ENCODE measurements around the gene PRTN3.
A peak's percentile ranks its signal among the peaks of the same experiment; 100 is the strongest.
"Not testable (repeated sequence)": the region's sequence is repeated elsewhere in the genome, so short reads cannot be mapped to it uniquely, and the experiment has no call there.

PRTN3 gene

GRCh38 chr19:849195-849594 lies 8.4 kb downstream of the PRTN3 start:
- DNase-seq, result not testable (repeated sequence)

DNA sequence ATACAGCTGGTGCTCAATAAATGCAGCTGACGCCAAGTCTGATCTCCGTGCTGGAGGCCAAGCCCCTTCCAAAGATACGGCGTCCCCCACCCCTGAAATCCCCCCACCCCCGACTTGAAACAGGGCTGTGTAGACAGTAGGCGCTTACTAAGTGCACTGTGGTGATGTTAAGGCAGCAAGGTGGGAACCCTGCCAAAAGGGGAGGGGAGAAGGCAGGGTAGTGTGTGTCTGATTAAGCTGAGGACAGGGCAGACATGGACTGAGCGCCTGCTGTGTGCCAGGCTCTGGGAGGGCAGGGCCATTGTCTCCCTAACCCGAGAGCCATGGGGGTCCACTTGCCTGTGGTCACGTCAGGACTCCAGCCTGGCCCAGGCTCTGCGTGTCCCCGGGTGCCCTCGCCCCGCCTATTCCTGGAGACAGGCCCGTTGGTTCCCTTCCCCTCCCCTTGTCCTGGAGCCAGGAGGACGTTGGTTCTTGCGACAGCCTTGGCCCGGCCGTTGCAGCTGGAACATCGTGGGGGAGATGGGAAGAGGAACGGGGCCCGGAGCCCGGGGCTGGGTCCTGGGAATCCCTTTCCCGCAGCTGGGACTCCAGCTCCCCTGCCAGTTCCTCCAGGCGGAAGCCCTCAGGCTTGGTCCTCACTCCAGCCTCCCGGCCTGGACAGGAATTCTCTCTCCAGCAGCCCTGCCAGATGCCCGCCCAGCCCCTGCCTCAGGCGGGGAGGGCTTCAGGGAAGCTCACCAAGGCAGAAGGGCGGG lies 9.6 kb downstream of the PRTN3 start:
- DNase-seq, result peak; percentile 49 to 66

DNA sequence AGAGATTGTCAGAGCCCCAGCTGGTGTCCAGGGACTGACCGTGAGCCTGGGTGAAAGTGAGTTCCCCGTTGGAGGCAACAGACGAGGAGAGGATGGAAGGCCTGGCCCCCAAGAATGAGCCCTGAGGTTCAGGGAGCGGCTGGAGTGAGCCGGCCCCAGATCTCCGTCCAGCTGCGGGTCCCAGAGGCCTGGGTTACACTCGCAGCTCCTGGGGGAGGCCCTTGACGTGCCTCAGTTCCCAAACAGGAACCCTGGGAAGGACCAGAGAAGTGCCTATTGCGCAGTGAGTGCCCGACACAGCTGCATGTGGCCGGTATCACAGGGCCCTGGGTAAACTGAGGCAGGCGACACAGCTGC lies 10.2 kb downstream of the PRTN3 start:
- DNase-seq, result no peak

DNA sequence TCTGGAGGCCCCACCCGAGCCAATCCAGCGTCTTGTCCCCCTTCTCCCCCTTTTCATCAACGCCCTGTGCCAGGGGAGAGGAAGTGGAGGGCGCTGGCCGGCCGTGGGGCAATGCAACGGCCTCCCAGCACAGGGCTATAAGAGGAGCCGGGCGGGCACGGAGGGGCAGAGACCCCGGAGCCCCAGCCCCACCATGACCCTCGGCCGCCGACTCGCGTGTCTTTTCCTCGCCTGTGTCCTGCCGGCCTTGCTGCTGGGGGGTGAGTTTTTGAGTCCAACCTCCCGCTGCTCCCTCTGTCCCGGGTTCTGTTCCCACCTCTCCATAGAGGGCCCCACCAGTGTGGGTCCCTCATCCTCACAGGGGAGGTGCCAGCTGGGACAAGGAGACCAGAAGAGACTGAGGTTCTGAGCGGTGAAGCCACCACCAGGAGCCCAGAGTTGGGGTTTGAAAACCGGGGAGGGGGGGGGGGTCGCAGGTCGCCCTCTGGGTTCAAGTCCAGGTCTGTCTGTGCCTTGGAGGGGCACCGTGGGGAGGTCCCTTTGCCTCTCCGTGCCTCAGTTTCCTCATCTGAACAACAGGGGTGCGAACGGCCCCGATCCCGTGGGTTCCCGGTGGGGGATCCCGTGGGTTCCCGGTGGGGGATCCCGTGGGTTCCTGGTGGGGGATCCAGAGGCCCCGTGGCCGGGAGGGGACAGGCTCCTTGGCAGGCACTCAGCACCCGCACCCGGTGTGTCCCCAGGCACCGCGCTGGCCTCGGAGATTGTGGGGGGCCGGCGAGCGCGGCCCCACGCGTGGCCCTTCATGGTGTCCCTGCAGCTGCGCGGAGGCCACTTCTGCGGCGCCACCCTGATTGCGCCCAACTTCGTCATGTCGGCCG lies 11.6 kb downstream of the PRTN3 start, which contains the start of gene ELANE:
ELANE (plus strand) TSS at position 168 of the 878 bp plus-strand sequence; CDS start at position 194, 26 bp downstream.
- no peak for DNase-seq

GRCh38 chr19:853014-853585 lies 12.3 kb downstream of the PRTN3 start:
- no peak for DNase-seq

- DNase-seq, result not testable (repeated sequence)
Observed at GRCh38 chr19:853614-854220, 12.9 kb downstream of the PRTN3 start.

DNA sequence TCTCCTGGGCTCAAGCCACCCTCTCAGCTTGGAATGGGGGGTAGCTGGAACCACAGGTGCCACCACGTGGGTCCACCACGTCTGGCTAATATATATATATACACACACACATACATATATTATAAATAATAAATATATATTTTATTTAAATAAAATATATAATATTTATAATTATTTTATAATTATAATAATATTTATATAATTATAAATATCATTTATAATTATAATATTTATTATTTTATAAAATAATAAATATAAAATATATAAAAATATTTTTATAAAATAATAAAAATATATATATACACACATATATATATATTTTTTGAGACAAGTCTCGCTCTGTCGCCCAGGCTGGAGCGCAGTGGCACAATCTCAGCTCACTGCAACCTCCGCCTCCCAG lies 13.8 kb downstream of the PRTN3 start:
- DNase-seq, result no peak

- no peak for DNase-seq
Observed at GRCh38 chr19:855142-855541, 14.3 kb downstream of the PRTN3 start.

GRCh38 chr19:855566-856120 lies 14.8 kb downstream of the PRTN3 start:
- no peak for DNase-seq

- DNase-seq, result no peak
Observed at GRCh38 chr19:858284-858683, 17.5 kb downstream of the PRTN3 start.

- no peak for DNase-seq
Observed at GRCh38 chr19:858868-859843, 18.4 kb downstream of the PRTN3 start, which contains the start of gene CFD. CFD (plus strand) TSS chr19:859664; CDS start chr19:859690, 26 bp downstream.

DNA sequence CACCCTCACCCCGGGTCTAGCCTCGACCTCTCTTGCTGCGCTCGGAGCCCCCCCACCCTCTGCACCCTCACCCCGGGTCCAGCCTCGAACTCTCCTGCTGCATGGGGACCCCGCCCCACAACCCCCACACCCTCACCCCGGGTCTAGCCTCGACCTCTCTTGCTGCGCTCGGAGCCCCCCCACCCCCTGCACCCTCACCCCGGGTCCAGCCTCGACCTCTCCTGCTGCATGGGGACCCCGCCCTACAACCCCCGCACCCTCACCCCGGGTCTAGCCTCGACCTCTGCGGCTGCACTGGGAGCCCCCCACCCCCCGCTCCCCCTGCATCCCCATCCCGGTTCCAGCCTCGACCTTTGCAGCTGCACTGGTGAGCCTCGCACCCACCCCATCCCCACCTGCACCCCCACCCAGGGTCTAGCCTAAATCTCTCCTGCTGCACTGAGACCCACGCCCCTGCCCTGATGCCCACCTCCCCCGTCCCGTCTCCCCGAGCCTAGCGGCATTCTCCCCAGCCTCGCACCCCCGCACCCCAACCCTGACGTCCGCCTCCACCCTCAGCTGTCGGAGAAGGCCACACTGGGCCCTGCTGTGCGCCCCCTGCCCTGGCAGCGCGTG lies 20.4 kb downstream of the PRTN3 start:
- no peak for DNase-seq

DNA sequence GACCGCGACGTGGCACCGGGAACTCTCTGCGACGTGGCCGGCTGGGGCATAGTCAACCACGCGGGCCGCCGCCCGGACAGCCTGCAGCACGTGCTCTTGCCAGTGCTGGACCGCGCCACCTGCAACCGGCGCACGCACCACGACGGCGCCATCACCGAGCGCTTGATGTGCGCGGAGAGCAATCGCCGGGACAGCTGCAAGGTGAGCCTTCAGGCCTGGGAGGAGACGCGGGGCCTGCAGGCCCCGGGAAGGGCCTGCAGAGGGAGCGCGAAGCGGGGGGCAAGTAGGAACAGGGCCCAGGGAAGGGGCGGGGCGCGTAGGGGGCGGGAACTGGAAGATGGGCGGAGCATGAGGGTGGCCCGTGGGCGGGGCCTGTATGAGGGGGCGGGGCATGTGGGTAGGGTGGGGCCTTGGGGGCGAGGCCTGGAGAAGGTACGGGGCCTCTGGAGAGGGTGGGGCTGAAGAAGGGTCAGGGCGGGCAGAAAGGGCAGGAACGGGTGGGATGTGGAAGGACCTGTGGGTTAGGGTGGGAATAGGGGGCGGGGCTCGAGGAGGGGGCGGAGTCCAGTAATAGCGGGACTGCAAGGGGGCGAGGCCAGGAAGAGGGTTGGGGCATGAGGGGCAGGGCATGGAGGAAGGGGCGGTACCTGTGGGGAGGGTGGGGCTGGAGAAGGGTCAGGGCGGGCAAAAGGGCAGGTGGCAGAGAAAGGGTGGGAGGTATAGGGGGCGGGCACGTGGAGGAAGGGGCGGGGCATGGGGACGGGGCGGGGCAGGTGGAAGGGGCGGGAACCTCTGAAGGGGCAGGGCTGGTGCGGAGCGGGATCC lies 21.2 kb downstream of the PRTN3 start:
- DNase-seq, result peak; percentile 76 to 80

DNA sequence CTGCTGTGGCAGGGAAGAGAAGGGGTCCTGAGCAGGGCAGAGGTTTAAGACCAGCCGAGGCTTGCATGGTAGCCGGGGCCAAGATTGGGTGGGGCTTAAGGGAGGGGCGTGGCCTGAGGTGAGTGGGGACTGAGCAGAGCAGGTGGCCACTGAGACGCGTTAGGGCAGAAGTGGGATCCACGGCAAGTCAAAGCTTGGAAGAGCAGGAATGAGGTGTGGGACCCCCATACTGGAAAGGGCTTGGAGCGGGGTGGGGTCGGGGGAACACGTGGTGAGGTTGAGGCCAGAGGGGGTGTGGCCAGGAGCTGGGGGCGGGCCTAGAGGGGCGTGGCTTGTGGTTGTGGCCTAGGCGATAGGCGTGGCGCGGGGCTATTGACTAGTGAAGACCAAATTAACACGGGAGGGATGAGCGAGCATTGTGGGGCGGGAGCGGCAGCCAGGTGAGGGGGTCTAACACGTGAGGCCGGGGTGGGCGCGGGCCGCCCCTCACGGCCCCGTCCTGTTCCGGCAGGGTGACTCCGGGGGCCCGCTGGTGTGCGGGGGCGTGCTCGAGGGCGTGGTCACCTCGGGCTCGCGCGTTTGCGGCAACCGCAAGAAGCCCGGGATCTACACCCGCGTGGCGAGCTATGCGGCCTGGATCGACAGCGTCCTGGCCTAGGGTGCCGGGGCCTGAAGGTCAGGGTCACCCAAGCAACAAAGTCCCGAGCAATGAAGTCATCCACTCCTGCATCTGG lies 21.9 kb downstream of the PRTN3 start:
- peak in 1 of 2 experiments; percentile 37 for DNase-seq

- no peak for DNase-seq
Observed at GRCh38 chr19:863315-863620, 22.5 kb downstream of the PRTN3 start.

DNA sequence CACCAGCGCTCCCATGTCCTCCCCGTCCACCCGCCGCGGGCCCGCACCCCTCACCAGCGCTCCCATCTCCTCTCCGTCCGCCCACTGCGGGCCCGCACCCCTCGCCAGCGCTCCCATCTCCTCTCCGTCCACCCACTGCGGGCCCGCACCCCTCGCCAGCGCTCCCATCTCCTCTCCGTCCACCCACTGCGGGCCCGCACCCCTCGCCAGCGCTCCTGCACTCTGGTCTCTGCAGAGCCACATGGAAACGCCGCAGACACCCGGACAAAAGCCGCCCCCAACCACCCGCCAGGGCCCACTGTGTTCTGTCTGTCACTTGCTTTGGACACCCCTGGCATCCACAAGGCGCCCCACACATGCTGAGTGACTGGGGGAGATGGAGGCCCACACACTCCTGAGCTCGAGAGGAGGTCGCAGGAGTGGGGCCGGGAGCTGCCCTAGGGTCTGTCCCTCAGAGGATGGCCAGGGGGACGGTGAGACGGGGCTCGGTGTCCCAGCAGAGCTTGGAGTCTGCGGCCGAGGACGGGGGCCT lies 26.0 kb downstream of the PRTN3 start:
- DNase-seq, result no peak

DNA sequence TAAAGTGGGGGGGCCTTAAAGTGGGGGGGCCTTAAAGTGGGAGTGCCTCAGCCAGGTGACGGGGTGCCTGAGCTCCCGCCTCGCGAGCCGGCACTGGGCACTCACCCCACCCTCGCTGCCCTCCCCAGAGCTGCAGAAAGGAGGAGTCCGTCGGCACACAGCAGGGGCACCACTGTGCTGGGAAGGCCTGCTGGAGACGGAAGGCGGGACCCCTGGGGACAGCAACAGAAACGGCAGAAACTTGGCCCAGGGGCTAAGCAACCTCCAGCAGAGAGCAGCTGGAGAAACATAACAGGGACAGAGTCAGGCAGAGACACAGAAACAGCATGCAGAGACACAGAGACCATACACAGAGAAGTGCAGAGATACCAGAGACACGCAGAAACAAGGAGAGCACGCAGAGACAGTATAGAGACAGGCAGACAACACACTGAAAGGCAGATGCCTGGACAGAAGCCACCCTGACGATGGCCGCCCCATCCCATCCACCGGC lies 26.5 kb downstream of the PRTN3 start:
- no peak for DNase-seq

DNA sequence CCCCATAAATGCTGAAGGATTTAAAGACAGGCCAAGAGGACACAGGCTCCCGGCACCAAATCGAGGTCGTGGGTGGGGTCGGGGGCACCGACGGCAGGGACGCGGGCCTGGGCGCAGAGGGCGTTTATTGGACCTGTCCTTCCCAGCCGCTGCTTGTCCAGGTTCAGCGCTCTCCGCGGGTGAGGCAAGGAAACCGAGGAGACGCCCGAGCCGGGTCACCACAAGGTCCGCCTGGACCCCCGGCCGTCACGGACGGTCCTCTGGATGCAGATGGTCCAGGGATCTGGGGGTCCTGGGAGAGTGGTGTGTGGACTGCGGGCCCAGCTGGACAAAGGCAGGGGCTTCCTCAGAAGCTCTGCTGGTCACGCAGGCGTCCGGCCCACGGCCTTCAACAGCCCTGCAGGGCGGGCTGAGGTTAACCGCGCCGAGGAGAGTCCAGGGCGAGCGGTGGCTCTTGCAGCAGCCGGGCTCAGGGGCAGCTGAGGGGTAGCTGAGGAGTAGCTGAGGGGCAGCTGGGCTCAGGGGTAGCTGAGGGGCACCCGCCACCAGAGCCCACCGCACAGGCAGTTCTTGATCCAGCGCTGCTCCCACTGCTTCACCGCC lies 27.2 kb downstream of the PRTN3 start:
- DNase-seq, result no peak
